Measurements from ENCODE around the gene SHLD1.

SHLD1 gene

DNA sequence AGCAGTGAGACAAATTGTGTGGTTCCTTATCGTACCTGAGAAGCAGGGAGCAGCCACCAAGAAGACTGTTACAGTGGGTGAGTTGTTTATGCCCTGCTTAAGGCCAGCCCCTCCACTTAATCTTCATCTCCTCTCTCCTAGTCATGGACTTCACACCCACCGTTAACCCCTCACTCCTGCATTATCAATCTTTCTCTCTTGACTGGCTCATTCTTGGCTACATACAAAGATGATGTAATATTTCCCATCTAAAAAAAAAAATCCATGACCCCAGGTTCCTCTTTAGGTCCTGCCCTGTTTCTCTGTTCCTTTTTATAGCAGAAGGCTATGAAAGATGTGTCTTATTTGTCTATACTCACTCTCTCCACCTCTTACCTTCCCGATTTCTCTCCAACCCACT, 72.4 kb downstream of the SHLD1 start:
- no peak for DNase-seq

DNA sequence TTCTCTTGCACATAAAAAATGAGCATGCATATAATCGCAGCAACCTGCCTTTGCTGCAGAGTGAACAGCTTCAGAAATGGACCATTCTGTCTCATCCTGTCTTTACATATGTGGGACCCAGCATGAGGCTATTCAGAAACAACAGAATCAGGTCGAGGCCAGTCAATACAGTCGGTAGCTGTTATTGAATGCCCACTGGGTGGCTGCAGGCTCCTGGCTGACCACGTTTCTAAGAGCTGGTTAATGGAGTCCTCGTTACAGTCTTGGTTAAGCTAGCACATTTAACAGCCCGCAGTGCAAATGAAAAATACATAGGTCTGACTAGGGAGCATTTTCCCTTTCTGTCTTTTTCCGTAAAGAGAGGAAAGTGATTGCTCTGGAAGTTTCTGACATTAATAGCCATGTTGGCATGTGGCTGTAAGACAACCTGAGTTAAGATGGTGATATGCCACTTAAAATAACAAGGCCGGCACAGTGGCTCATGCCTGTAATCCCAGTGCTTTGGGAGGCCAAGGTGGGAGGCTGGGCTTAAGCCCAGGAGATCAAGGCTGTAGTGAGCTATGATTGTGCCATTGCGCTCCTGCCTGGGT, 75.0 kb downstream of the SHLD1 start:
- DNase-seq: no peak

DNA sequence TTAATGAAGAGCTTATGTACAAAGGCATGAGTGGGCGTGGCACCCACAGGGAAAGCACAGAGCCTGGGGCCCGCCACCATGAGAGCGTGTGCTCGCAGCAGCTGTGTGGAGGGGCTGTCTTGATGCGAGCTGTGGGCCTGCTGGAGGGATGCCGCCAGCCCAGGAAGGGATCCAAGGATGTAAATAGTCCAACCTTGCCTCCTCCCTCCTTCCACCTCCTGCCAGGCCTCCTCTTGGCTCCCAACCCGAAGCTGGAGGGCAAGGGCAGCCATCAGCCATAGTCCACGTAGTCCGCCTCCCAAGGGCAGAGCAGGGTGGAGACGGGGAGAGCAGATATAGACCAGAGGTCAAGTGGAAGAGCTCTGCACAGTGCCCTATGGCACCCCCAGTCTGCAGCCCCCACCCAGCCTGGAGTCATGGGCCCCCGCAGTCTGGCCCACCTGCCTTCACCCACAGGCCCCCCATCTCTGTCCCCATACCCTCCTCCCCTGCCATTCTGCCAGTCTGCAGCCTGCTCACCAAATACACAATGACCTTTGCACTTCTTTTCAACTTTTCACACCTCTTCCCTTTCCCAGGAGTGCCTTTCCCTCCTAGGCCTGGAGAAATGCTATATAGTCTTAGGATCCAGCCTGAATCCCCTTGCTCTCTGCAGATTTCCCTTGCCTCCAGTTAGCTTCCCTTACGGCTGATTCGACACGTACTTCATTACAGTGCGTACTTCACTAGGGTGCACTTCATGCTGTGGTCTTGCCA, 77.1 kb downstream of the SHLD1 start:
- DNase-seq: no peak

DNA sequence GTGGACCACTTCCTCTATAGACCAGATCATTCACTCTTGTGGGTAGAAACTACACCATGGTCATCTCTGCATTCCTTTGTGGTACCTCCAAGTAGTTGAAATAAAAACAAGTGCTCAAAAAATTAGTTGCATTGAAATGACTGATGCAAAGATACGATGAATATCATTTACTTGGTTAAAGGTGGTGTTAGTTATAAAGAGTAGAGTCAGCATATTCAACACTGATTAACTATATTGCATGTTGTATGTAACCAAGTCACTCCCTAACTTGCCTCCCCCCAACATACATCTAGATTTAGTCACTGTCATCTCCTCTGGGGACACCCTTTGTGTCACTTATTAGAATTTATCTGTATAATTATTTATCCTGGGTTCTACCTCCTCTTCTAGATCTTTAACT, 77.7 kb downstream of the SHLD1 start:
- no peak for DNase-seq

DNA sequence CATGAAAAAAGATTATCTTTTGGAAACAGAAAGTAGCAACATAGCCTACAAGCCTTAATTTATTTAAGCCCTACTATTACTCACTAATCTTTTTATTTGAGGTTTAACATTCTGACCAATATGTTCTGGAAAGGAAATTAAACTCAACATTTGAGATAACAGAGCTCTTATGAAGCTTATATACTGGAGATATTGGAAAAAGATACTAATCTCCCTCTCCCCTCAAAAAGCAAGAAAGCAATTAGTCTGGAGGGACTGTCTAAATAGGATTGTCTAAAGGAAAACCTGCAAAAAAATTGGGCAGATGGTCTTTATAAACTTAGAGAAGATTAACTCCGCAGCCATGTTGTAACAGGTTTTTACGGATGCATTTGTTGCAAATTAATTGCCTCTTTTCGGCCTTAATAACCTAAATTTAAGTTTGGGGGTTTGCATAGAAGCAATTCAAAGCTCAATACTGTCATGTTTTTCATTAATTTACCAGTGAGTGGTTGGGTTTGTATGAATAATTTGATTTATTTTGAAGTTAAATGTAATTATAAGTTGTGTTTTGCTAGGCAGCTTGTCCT, 79.1 kb downstream of the SHLD1 start:
- no peak for DNase-seq

DNA sequence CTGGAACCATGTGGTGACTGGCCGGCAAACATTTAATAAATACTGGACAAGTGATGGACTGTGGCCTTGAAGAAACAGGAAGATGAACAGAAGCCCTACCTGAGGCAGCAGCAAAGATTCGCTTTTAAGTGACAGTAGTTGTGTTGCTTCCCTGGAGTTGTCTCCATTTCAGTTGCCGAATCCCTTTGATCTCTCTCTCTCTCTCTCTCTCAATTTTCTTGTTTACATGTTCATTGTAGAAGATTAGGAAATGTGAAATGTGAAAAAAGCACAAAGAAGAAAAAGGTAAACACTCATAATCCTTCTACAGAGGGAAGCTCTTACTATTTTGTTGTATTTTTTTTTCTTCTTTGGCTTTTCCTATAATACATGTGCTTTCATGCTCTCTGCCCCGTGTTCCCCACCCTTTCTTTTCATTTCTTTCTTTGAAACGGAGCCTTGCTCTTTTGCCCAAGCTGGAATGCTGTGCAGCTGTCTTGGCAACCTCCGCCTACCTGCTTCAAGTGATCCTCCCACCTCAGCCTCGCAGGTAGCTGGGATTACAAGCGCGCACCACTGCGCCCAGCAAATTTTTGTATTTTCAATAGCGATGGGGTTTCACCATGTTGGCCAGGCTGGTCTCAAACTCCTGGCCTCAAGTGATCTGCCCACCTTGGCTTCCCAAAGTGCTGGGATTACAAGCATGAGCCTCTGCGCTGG, 81.5 kb downstream of the SHLD1 start:
- no peak for DNase-seq

DNA sequence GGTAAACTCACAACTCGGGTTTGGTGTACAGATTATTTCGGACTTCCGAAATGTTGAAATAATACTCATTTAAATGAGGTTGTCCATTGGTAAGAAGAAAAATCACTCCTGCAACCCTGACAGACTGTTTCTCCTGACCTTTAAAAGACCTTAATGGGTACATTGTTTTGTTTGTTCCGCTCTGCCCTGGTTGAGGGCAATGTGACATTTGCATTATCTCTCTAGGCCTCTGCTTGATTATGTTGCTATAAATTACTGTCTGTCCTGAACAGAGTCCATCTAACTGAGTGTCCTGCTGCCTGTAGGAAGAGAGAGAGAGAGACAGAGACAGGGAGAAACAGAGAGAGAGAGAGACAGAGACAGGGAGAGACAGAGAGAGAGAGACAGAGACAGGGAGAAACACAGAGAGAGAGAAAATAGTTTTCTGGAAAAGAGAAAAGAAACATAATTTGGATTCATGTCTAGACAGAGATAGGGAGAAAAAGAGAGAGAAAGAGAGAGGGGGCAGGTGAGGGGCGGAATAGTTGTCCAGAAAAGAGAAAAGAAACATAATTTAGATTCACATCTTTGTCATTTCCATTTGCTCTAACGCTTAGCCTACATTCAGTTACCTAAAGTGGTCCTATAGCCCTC, 83.2 kb downstream of the SHLD1 start:
- DNase-seq: no peak

DNA sequence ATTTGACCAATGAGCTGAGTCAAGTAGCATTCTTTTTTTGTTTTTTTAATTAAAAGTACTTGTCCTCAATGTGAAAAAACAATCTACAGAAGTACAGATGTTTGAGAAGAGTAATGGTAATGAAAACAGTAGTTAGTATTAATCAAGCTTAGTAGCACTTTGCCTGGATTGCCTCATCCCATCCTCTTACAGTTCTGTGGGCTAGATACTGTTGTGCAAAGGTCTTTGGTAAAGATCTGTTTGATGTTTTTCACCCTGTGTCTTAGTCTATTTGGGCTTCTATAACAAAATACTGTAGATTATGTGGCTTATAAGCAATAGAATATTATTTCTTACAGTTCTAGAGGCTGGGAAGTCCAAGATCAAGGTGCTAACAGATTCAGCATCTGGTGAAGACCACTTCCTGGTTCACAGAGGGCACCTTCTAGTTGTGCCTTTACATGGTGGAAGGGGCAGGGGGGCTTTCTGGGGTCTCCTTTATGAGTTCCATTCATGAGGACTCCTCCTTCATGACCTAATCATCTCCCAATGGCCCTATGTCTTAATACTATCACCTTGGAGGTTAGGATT, 84.3 kb downstream of the SHLD1 start:
- no peak for DNase-seq

DNA sequence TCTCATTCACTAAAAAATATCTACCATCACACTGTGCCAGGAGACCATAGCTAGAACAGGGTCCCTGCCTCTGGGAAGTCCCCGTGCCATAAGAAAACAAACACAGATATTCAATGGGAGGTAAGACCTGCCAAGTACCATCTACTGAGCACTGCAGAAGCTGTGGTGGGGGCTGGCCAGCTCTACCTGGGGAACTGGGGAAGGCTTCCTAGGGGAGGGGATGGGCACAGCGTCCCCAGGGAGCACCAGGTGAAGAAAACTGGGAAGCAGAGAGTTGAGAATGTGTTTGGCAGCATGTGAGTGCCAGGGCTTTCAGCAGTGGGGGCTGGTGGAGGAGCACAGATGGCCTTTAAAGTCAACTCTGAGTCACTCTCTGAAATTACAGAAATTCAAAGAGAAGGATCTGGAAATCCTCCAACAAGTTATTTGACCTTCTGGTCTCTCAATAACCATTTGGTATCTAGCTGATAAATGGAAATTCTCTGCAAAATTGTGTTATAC, 85.2 kb downstream of the SHLD1 start:
- DNase-seq: no peak

DNA sequence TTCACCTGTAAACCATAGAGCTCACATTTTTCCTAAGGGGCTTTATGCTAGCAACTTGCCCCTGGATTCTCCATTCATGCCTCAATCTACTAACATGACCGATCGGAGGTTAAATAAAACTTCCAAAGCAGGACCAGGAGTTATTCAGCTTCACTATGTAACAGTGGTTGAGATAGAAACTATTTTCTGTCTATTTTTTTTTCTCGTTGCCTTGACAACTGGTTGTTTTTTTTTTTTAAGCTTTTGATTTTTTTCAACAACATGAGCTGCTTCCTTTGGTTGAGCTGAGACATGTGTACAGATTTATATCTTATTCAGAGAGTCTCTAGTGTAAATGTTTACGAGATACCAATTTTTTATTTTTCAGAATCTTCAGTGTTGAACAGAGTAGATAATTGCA, 85.7 kb downstream of the SHLD1 start:
- no peak for DNase-seq

DNA sequence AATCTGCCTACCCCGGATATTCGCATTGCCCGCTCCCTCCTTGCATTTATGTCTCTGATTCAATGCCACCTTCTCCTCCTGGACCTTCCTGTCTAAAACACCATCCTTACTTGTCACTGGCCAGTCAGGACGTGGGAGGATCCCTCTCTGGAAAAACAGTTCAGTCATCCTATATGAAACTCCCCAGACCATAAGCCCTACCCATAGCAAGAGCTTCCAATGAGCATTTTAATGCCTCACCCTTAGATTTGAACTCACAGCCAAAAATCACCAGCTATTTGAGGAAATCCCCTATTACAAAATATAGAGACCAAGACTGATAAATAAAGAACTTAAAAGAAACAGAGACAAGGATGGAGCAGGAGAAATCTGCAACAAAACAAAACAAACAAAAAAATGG, 86.4 kb downstream of the SHLD1 start:
- no peak for DNase-seq

DNA sequence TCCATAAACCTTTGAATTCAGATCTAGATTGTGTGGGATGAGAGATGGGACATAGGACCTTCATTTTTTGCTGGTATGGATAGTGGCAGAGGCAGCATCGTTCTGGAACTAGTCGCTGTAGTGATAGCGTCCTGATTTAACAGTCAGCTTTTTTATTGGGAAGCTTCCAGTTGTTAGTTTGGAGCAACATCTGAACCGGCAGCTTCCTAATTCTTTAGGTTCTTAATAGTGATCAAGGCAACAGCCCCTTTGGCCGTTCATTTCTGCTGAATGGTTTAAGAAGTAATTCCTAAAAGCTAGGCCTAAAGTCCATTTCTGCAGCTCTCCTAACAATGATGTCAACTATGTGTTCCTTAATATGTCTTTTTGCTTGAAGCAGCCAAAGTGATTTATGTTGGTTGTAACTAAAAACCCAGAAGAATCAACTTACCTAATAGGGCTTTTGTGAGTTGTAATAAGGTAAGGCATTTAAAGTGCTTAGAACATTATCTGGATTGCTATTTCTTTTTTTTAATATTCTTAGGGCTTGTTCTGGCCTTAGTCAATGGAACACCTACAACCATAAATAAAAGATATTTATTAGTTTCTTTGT, 90.3 kb downstream of the SHLD1 start:
- DNase-seq: no peak

DNA sequence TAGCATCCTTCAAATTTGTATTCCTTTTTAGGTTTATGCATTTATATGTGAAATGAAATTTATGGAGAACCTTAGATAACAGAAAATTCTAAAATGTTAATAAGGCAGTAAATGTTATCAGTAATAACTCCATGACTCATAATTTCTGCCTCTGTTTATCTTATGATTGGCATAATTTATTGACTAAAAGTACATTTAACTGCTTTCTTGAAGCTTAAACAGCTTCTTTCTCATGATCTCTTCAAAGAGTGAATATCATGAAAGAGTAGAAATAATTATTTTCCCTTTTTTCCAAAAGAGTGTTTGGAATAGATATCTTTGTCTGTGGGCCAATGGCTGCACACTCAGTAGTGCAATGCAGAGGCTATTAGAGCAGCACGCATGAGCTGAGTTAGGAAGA, 91.3 kb downstream of the SHLD1 start:
- no peak for DNase-seq

DNA sequence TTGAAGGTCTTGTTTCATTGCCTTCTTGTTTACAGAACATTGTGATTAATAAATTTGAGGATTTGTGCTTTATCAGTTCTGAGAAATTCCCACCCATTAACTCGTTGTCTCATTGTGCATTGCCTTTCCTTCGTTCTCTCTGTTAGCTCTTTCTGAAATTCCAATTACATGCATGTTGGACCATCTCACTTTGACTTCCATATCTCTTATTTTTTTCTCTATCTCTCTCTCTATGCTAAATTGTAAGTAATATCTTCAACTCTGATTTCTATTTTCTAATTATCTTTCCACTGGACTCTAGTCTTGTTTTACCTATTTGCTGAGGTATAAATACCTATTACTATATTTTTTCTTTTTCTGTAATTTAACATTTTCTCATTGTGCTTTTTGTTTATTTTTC, 92.3 kb downstream of the SHLD1 start:
- no peak for DNase-seq

DNA sequence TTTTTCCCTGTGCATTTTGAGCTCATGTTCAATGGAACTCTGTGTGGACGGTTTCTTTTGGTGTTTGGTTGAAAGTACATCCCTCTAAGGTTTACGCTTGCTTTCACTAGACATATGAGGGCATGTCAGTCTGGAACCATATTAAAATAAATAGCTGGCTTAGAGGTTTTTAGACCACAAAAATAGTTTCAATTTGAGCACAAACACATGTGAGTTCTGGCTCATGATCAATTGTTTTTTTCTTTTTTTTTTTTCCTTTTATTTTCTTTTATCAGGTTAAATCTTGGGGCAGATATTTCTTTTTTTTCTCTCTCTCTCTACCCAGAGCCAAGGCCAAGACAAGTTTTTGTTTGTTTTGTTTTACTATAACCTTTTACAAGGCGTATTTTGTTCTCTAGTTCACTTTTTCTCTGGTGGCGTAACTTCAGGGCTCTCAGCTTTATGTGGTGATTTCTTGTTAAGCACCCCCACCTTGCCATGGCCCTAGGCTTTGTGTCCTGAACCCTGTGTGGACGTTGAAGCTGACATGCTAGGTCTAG, 92.9 kb downstream of the SHLD1 start:
- no peak for DNase-seq

DNA sequence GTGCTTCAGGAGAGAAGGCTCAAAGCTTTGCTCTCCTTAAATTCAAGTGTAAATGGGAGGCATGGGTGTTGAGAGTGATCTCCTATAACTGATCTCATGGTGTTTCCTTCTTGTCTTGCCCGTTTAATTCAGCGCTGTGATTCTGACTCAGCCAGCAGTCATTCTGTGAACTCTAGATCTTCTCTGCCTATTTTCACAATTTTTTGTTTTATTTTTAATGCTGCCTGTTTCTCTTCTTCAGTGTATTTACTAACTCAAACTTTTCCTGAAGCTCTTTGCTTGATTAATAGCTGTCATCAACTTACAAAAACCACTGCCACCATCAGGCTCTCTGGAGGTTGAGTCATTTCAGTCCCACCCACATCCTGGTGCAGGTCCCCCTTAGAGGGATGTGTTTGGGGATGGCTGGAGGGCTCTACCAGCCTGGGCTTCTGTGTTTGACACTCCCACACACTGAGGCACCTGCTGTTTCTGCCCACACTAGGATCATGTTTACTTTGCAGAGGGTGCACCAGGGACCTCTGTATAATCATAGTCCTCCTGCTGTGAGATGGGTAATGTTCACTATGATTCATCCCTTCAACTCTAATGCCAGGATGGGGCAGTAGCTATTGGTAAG, 94.0 kb downstream of the SHLD1 start:
- no peak for DNase-seq

DNA sequence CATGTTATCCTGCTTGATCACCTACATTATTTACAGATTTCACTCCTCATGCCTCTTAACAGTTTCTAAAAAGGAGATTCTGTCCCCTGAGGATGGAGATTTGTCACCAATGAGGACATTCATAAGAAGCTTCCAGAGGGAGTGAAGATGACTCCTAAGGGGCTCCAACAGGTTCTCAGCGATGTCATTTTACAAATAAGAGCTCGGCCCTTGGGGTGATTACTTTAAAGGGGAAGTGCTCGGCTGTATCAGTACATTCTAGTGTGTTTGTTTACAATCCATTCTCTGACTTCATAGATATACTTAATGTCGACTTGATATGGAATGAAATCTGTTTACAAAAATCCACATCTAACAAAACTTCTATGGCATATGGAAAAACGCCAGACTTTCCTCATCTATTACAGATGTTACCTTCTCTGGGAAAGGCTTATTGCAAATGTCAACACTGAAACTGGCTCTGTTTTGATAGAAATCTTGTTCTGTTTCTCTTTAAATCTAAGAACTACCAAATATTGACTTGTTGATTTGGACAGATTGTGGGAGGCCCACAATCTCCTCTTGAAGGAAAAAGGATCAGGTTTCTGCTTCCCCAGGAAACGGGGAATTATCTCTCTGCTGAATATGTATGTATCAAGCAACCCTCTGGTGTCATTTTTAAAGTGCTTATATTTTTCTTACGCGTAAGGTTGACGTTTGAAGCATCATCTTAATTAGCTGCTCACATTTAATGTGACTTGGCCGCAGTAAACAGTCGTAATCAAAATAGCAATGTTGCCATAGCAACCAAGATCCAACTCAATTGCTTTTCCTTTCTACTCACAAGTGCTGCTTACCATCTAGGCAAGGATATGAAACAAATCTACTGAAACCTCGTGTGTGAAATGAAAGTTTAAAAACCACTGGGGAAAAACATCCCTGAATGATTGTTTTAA, 95.7 kb downstream of the SHLD1 start:
- DNase-seq: no peak

DNA sequence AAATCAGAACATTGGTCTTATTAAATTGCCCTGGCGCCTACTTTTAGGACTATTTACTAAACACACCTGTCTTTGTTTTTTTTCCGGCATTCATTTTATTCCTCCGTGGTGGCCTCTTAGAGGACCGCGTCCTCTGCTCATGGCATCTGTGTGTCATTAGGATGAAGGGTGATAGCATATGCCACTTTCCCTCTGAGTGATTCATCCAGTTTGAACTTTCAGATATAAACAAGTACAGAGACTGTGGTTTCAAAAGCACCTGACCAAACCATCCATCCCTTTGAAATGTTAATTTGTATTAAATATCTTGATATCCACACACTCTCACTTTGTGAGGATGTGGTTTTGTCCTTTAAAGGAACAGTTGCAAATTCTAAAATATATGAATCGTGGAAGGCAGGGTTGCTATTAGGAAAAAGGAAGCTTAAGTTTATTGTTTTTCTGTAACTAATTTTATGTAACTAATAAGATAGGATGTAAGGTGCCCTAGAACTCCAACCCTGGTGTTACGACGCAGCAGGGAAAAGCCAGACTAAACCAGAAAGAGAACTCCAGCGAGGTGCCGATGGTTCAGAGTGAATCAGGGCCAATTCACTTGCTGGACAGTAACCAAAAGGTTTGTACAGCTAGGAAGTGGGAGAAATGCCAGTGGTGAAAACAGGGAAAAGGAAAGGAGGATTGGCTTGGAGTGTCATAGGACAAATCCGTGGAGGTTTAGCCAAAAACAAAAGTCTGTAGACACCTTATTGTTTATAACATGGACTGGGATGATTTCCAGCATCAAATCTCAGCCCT, 98.7 kb downstream of the SHLD1 start:
- no peak for DNase-seq

DNA sequence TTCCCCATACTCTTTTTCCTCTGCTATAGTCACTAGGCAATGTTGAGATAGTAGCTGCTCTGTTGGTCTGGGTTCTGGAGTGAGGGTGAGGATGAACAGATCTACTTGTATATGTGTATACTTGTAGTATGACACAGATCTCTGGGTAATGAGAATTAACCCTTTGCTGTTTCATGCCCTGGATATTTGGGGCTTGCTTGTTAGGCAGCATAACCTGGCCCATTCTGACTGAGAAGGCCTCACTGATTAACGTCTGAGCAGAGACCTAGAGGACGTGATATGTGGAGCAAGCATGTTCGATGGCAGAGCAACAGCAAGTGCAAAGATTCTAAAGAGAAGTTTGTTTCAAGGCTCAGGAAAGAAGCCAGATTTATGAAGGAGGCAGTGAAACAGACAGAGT, 105.7 kb downstream of the SHLD1 start:
- no peak for DNase-seq

DNA sequence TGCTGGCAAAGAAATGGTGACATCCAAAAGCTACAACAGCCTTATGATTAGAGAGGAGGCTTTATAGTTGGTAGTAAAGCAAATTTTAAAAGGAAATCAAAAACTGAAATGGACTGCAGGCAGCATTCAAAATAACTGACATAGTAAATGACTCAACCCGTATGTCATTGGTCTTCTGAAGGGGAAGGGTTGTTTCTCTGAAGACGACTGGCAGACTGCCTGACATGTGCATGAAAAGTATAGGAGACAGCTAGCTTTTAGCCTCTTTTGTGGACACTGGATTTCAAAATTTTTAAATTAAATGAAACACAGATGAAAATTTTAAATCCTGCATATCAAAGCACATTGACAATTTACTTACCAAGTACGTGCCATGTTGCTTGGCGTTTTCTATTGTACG, 109.4 kb downstream of the SHLD1 start:
- no peak for DNase-seq
